Panc1 (cell line): ENCODE results near the gene SLC17A7. TPM values are rescaled to one million over a fixed set of nuclear protein-coding genes. Genes with fewer than 3 reads are reported as not detected.

Source experiments
- ATAC-seq: fragments of 200-7000 bp; cut with Tn5 transposase; 2 replicates; pipeline ENCODE4 v1.9.1; 2020; ENCODE audit warnings: mild to moderate bottlenecking, moderate library complexity
- BruUV-seq: library from RNA; stranded (reverse); fragments of 400-500 nt; replicated peaks from 2 replicates; lab custom pipeline; 2021; lab: Mats Ljungman, UMichigan
- CTCF ChIA-PET: fragments of 300-600 bp; sonication (Branson Sonifier 250); formaldehyde crosslinking; loops from one replicate; lab custom pipeline; 2022; ENCODE audit warnings: antibody characterized with exemption; lab: Charles Lee
- POLR2A ChIA-PET: fragments of 300-600 bp; sonication (Branson Sonifier 250); formaldehyde crosslinking; loops from one replicate; lab custom pipeline; 2022; ENCODE audit warnings: antibody characterized with exemption; lab: Charles Lee
- DNase-seq: peaks from one replicate; pipeline ENCODE4 v3.0.0-alpha.2; 2010; ENCODE audit warnings: low read depth, low spot score
- H3K27ac ChIP-seq: 2 replicates; pipeline ENCODE4 v1.5.1; 2011; ENCODE audit warnings: mild to moderate bottlenecking, low read length, inconsistent platforms
- H3K27me3 ChIP-seq: fragments of 200-500 bp; sonication (Bioruptor generic); 2 replicates; pipeline ENCODE4 v1.6.0; 2014; ENCODE audit warnings: low read length, inconsistent platforms; ENCODE audit not compliant: control insufficient read depth, insufficient read depth
- H3K36me3 ChIP-seq: fragments of 200-500 bp; sonication (Bioruptor generic); 2 replicates; pipeline ENCODE4 v1.5.1; 2014; ENCODE audit warnings: inconsistent platforms, mild to moderate bottlenecking, low read length, moderate library complexity; ENCODE audit not compliant: control insufficient read depth, insufficient read depth
- H3K4me1 ChIP-seq: 2 replicates; pipeline ENCODE4 v1.5.1; 2011; ENCODE audit warnings: inconsistent platforms, mild to moderate bottlenecking, low read length, moderate library complexity; ENCODE audit not compliant: control insufficient read depth, insufficient read depth
- H3K4me3 ChIP-seq, 2 experiments: 2 replicates each; pipeline ENCODE4 v1.5.1; 2011 to 2012; ENCODE audit warnings: low read depth in 2 of 2, low read length in 2 of 2, mild to moderate bottlenecking in 2 of 2, inconsistent platforms in 1 of 2, moderate library complexity in 1 of 2
- H3K9me3 ChIP-seq: fragments of 200-500 bp; sonication (Bioruptor generic); 2 replicates; pipeline ENCODE4 v1.5.1; 2014; ENCODE audit warnings: low read depth, mild to moderate bottlenecking, inconsistent platforms, low read length, moderate library complexity; ENCODE audit not compliant: control insufficient read depth, insufficient read depth
- POLR2AphosphoS5 ChIP-seq: IDR thresholded peaks from 2 replicates; pipeline ENCODE4 v1.6.1; 2012; ENCODE audit warnings: mild to moderate bottlenecking, low read depth, low read length, moderate library complexity
- SIN3A ChIP-seq: IDR thresholded peaks from 2 replicates; pipeline ENCODE4 v1.6.1; 2012; ENCODE audit warnings: low read depth, mild to moderate bottlenecking, low read length, moderate library complexity, borderline replicate concordance; ENCODE audit not compliant: insufficient read depth
- TCF7L2 ChIP-seq: IDR thresholded peaks from 2 replicates; pipeline ENCODE4 v1.6.1; 2011; ENCODE audit warnings: mild to moderate bottlenecking, low read depth, low read length, inconsistent platforms
- in situ Hi-C: cut with HindIII; loops from 2 replicates; pipeline ENCODE4 v1.10.0; 2016; ENCODE audit warnings: low sequenced_read_pairs, low pct_unique_long_range_greater_than_20kb
- intact Hi-C: fragments of 100-400 bp; cut with micrococcal nuclease; formaldehyde crosslinking; loops from one replicate; pipeline ENCODE4 v1.10.0; 2022; ENCODE audit not compliant: unreplicated experiment
- total RNA-seq: library from RNA; stranded (reverse); gene quantifications from one replicate; pipeline ENCODE4 v1.2.1, GENCODE V29; 2021; ENCODE audit not compliant: unreplicated experiment
- TF ChIP-seq, protein P1 (sequence below): fragments of 450-650 bp; IDR thresholded peaks from 2 replicates; pipeline ENCODE4 v1.5.1; 2017; ENCODE audit warnings: mild to moderate bottlenecking
- TF ChIP-seq, protein P2 (sequence below), 2 experiments: IDR thresholded peaks; 2 replicates each; pipeline ENCODE4 v1.6.1; 2011 to 2012; ENCODE audit warnings: low read depth in 2 of 2, control low read depth in 1 of 2, low read length in 1 of 2, mild to moderate bottlenecking in 1 of 2, moderate library complexity in 1 of 2; ENCODE audit not compliant: insufficient read depth in 1 of 2

SLC17A7 gene
- total RNA-seq, 1 experiment from 2014 or later: 1.2 TPM

DNA sequence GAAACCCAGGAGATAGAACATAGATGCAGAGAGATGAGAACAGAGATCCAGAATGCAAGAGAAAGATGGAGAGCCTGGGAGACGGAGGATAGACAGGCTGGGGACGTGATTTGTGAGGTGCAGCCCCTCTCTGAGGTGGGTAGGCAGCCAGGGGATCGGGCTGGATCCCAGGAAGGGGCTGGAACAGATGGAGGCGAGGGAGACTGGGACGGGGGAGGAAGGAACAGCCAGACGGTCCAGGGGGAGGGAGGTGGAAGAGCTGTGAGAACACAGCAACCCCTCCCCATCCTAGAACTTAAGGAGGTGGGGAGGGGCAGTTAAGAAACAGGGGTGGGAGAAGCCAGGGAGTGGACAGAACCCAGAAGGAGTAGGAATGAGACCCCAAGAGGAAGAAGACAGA is 3.1 kb downstream of the SLC17A7 start:
- no peaks in the 10 kb centered on the region for H3K9me3 ChIP-seq
- H3K36me3 ChIP-seq: no peaks in the 10 kb centered on the region
- no peak overlapping the region for H3K4me3 ChIP-seq
- TF ChIP-seq SIN3A: no peak
- TF ChIP-seq, protein P1, sequence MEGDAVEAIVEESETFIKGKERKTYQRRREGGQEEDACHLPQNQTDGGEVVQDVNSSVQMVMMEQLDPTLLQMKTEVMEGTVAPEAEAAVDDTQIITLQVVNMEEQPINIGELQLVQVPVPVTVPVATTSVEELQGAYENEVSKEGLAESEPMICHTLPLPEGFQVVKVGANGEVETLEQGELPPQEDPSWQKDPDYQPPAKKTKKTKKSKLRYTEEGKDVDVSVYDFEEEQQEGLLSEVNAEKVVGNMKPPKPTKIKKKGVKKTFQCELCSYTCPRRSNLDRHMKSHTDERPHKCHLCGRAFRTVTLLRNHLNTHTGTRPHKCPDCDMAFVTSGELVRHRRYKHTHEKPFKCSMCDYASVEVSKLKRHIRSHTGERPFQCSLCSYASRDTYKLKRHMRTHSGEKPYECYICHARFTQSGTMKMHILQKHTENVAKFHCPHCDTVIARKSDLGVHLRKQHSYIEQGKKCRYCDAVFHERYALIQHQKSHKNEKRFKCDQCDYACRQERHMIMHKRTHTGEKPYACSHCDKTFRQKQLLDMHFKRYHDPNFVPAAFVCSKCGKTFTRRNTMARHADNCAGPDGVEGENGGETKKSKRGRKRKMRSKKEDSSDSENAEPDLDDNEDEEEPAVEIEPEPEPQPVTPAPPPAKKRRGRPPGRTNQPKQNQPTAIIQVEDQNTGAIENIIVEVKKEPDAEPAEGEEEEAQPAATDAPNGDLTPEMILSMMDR: no peak
- TF ChIP-seq, protein P2, sequence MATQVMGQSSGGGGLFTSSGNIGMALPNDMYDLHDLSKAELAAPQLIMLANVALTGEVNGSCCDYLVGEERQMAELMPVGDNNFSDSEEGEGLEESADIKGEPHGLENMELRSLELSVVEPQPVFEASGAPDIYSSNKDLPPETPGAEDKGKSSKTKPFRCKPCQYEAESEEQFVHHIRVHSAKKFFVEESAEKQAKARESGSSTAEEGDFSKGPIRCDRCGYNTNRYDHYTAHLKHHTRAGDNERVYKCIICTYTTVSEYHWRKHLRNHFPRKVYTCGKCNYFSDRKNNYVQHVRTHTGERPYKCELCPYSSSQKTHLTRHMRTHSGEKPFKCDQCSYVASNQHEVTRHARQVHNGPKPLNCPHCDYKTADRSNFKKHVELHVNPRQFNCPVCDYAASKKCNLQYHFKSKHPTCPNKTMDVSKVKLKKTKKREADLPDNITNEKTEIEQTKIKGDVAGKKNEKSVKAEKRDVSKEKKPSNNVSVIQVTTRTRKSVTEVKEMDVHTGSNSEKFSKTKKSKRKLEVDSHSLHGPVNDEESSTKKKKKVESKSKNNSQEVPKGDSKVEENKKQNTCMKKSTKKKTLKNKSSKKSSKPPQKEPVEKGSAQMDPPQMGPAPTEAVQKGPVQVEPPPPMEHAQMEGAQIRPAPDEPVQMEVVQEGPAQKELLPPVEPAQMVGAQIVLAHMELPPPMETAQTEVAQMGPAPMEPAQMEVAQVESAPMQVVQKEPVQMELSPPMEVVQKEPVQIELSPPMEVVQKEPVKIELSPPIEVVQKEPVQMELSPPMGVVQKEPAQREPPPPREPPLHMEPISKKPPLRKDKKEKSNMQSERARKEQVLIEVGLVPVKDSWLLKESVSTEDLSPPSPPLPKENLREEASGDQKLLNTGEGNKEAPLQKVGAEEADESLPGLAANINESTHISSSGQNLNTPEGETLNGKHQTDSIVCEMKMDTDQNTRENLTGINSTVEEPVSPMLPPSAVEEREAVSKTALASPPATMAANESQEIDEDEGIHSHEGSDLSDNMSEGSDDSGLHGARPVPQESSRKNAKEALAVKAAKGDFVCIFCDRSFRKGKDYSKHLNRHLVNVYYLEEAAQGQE (IDR thresholded peaks at IDR 0.05; ENCODE audit: insufficient read depth in 1 of 2, low read depth in 2 of 2, low read length in 1 of 2): no peak
- POLR2A ChIA-PET: no interaction called here
- no peak for DNase-seq
- CTCF ChIA-PET: no interaction called here
- no peak overlapping the region for H3K27ac ChIP-seq
- no peaks in the 10 kb centered on the region; the same call in 1 of the 2 replicates for H3K4me1 ChIP-seq
- ATAC-seq: no peak
- in situ Hi-C loops (no loop called here), intact Hi-C loops (no loop called here)
- no TSS peak for BruUV-seq
- H3K27me3 ChIP-seq: peaks cover 9% of the 10 kb centered on the region; the same call in 1 of the 2 replicates

DNA sequence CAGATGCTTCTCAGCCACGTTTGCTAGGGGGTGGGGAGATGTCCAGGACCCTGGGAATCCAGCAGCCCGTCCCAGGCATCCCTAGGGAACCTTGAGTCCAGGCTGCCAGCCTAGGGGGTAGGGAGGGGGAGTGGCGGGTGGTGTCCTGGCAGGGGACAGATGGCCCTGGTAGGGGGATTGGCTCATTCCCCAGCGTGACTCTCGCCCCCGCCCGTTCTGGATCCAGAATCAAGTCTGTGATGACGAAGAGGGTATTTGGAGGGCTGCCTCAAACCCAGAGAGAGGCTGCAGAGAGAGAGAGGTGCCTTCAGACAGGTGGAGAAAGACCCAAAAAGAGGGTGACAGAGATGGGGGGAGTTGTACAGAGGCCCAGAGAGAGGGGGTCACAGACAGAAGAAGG is 4.1 kb downstream of the SLC17A7 start:
- BruUV-seq: no TSS peak
- H3K27ac ChIP-seq: no peak overlapping the region
- no peak overlapping the region for H3K4me3 ChIP-seq
- ATAC-seq: no peak
- POLR2A ChIA-PET: no interaction called here
- no peaks in the 10 kb centered on the region; the same call in 1 of the 2 replicates for H3K4me1 ChIP-seq
- H3K27me3 ChIP-seq: peaks cover 9% of the 10 kb centered on the region; the same call in 1 of the 2 replicates
- in situ Hi-C loops: no loop called here
- intact Hi-C loops: no loop called here
- CTCF ChIA-PET: no interaction called here
- H3K36me3 ChIP-seq: no peaks in the 10 kb centered on the region
- H3K9me3 ChIP-seq: no peaks in the 10 kb centered on the region
- TF ChIP-seq SIN3A: no peak
- no peak for TF ChIP-seq TCF7L2
- TF ChIP-seq, protein P1: no peak
- TF ChIP-seq, protein P2 (IDR thresholded peaks at IDR 0.05; ENCODE audit: insufficient read depth in 1 of 2, low read depth in 2 of 2, low read length in 1 of 2): no peak
- TF ChIP-seq POLR2AphosphoS5: no peak
- no peak for DNase-seq
